DND-41 (cell line): Measurements from ENCODE around the gene AHSP.

ENCODE experiments used
- ATAC-seq: fragments of 200-7000 bp; cut with Tn5 transposase; 3 replicates; pipeline ENCODE4 v1.9.1; 2021; ENCODE audit warnings: low read depth; ENCODE audit not compliant: insufficient read depth
- DNase-seq: peaks from one replicate; pipeline ENCODE4 v3.0.0-alpha.2; 2020
- H2AFZ ChIP-seq: 2 replicates; pipeline ENCODE4 v1.6.0; 2012; ENCODE audit warnings: low read depth, low read length
- H3K27ac ChIP-seq: 2 replicates; pipeline ENCODE4 v1.5.1; 2012; ENCODE audit warnings: low read length, inconsistent platforms
- H3K27me3 ChIP-seq: fragments of 200-600 bp; sonication (generic); 2 replicates; pipeline ENCODE4 v1.6.0; 2012; ENCODE audit warnings: low read length, mild to moderate bottlenecking, inconsistent platforms; ENCODE audit not compliant: insufficient read depth, poor library complexity
- H3K36me3 ChIP-seq: 2 replicates; pipeline ENCODE4 v1.5.1; 2012; ENCODE audit warnings: low read length, inconsistent platforms; ENCODE audit not compliant: insufficient read depth
- H3K4me1 ChIP-seq: 2 replicates; pipeline ENCODE4 v1.5.1; 2012; ENCODE audit warnings: mild to moderate bottlenecking, low read length; ENCODE audit not compliant: insufficient read depth
- H3K4me2 ChIP-seq: 2 replicates; pipeline ENCODE4 v1.6.0; 2012; ENCODE audit warnings: mild to moderate bottlenecking, moderate library complexity, low read length, inconsistent platforms; ENCODE audit not compliant: insufficient read depth
- H3K4me3 ChIP-seq, 2 experiments: fragments of 200-600 bp in 1 of 2; shearing (Covaris generic) in 1 of 2; 2 replicates each; pipeline ENCODE4 v1.5.1; 2012 to 2016; ENCODE audit warnings: inconsistent platforms in 2 of 2, low read length in 2 of 2, mild to moderate bottlenecking in 2 of 2, low read depth in 1 of 2, moderate library complexity in 1 of 2
- H3K79me2 ChIP-seq: 2 replicates; pipeline ENCODE4 v1.6.0; 2012; ENCODE audit warnings: low read length, inconsistent platforms; ENCODE audit not compliant: insufficient read depth
- H3K9ac ChIP-seq: 2 replicates; pipeline ENCODE4 v1.6.0; 2012; ENCODE audit warnings: low read depth, mild to moderate bottlenecking, inconsistent platforms, low read length, moderate library complexity
- H3K9me3 ChIP-seq: 2 replicates; pipeline ENCODE4 v1.5.1; 2012; ENCODE audit warnings: low read length, moderate library complexity, mild to moderate bottlenecking, inconsistent platforms; ENCODE audit not compliant: insufficient read depth, severe bottlenecking
- H4K20me1 ChIP-seq: 2 replicates; pipeline ENCODE4 v1.6.0; 2012; ENCODE audit warnings: low read length; ENCODE audit not compliant: insufficient read depth
- EZH2 ChIP-seq: IDR thresholded peaks from 3 replicates; pipeline ENCODE4 v1.6.1; 2012; ENCODE audit warnings: borderline replicate concordance, low read depth, mild to moderate bottlenecking, moderate library complexity, low read length, inconsistent platforms; ENCODE audit not compliant: severe bottlenecking
- TF ChIP-seq, protein P1 (sequence below): IDR thresholded peaks from 2 replicates; pipeline ENCODE4 v1.5.1; 2012; ENCODE audit warnings: borderline replicate concordance, low read length, moderate library complexity, mild to moderate bottlenecking; ENCODE audit not compliant: poor library complexity, severe bottlenecking; ENCODE audit errors: extremely low read depth

Gene AHSP

DNA sequence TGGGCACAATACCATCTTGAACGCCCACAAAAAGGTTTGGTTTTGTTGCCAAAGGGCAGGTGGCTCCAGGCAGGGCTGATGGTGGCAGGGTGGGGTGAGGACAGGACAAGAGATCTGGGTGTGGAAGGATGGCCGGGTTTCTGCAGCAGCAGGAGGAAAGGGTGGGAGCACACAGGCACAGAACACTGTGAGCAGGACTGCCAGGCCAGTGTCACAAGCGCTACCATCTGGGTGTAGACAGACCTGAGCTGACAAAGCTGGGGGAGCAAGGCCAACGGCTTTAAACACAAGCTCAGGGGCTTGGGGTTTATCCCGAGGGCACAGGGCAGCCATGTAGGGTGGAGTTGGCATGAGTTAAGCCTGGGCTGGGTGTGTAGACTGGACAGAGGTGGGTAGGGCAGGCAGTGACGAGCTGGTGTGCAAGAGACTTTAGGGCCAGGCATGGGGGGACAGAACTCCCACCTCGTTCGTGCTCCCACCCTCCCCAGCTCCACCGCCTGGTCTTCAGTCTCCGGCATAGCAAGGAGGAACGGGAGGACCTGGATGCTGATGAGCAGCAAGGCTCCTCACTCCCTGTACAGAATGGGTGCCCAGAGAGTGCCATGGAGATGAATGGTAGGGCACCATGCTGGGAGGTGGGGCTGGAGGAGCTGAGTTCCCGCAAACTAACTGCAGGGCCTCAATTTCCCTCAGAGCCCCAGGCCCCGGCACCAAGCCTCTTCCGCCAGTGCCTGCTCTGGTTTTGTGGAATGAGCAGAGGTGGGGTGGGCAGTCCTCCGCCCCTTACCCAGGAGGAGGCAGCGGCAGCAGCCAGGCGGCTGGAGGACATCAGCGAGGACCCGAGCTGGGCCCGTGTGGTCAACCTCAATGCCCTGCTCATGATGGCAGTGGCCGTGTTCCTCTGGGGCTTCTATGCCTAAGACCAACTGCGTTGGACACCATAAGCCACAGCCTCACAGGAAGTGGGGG is 37.8 kb upstream of the AHSP start:
- DNase-seq, result no peak
- Histone ChIP-seq H3K9me3 (no peaks in the 10 kb centered on the region), H2AFZ (no peak overlapping the region), H3K27me3 (no peaks in the 10 kb centered on the region), H4K20me1 (no peaks in the 10 kb centered on the region; the same call in 1 of the 2 replicates), H3K36me3 (peaks cover 43% of the 10 kb centered on the region), H3K4me3 (no peak overlapping the region), H3K79me2 (no peaks in the 10 kb centered on the region), H3K4me2 (no peak overlapping the region), H3K27ac (no peak overlapping the region), H3K9ac (no peak overlapping the region), H3K4me1 (no peaks in the 10 kb centered on the region)
- TF ChIP-seq EZH2, result no peak
- TF ChIP-seq, protein P1, sequence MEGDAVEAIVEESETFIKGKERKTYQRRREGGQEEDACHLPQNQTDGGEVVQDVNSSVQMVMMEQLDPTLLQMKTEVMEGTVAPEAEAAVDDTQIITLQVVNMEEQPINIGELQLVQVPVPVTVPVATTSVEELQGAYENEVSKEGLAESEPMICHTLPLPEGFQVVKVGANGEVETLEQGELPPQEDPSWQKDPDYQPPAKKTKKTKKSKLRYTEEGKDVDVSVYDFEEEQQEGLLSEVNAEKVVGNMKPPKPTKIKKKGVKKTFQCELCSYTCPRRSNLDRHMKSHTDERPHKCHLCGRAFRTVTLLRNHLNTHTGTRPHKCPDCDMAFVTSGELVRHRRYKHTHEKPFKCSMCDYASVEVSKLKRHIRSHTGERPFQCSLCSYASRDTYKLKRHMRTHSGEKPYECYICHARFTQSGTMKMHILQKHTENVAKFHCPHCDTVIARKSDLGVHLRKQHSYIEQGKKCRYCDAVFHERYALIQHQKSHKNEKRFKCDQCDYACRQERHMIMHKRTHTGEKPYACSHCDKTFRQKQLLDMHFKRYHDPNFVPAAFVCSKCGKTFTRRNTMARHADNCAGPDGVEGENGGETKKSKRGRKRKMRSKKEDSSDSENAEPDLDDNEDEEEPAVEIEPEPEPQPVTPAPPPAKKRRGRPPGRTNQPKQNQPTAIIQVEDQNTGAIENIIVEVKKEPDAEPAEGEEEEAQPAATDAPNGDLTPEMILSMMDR, result no peak
- no peak for ATAC-seq

DNA sequence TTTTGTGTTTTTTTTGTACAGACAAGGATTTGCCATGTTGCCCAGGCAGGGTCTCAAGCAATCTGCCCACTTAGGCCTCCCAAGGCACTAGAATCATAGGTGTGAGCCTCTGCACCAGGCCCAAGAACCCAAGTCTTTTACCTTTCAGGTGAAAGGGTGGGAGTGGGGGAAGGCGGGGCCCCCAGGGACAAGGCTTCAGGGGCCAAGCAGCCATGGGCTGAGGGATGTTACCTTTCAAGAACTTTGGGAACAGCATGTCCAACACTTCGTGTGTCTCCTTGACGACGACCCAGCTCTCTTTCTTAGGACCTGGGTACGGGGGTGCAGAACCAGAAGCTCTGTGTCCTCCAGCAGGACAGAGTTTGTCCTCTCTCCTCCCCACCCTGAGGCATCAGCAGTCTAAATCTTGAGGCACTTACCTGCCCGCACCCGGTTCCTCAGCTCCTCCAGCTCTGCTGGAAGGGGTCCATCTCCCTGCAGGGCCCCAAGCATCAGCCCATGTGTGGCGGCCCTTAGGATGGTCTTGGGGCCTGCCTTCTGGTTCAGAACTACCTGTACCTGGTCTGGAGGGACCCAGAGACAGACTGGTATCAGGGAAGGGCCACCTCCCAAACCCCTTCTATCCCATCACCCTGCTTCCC is 35.8 kb upstream of the AHSP start:
- H3K9ac ChIP-seq, result no peak overlapping the region
- H3K27ac ChIP-seq, result no peak overlapping the region
- no peaks in the 10 kb centered on the region for H3K27me3 ChIP-seq
- H3K9me3 ChIP-seq, result no peaks in the 10 kb centered on the region
- TF ChIP-seq, protein P1, result no peak
- no peak for TF ChIP-seq EZH2
- no peaks in the 10 kb centered on the region for H3K4me1 ChIP-seq
- H4K20me1 ChIP-seq, result no peaks in the 10 kb centered on the region; the same call in 1 of the 2 replicates
- H3K4me3 ChIP-seq, result no peak overlapping the region
- no peak overlapping the region for H2AFZ ChIP-seq
- H3K4me2 ChIP-seq, result no peak overlapping the region
- DNase-seq (no peak), ATAC-seq (no peak)
- H3K79me2 ChIP-seq, result no peaks in the 10 kb centered on the region
- H3K36me3 ChIP-seq, result peaks cover 58% of the 10 kb centered on the region

DNA sequence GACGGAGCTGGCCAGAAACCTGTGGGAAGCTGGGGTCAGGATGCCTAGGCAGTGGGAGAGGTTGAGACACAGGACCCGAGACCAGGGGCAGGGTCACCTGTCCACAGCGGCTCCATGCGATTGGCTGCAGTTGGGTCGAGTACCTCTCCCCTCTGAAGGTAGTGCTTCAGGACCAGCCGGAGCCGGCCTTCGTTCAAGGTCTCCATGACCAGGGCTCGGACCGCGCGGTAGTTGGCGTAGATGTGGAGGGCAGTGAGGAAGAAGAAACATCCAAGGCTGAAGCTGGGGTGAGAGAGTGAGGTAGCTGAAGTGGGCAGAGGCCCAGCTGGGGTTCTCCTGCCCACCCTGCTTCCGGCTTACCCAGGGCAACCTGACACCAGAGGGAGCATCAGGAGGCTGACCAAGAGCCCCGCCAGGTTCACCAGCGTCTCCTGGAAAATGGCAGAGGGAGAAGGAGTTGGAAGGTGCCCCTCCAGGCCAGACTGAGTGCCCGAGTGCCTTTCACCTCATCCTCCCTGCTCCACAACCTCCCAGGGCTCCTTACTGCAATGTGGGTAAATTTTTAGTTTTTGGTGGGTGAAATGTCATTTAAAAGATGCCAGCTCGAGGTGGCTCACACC is 34.1 kb upstream of the AHSP start:
- Histone ChIP-seq H3K36me3 (peaks cover 72% of the 10 kb centered on the region), H2AFZ (no peak overlapping the region), H3K4me1 (no peaks in the 10 kb centered on the region), H3K27me3 (no peaks in the 10 kb centered on the region), H3K9me3 (no peaks in the 10 kb centered on the region), H3K4me2 (no peak overlapping the region), H4K20me1 (no peaks in the 10 kb centered on the region), H3K4me3 (no peak overlapping the region), H3K79me2 (no peaks in the 10 kb centered on the region), H3K27ac (no peak overlapping the region), H3K9ac (no peak overlapping the region)
- DNase-seq, result no peak
- no peak for ATAC-seq
- TF ChIP-seq EZH2, result no peak
- TF ChIP-seq, protein P1, result no peak
